H1 (cell line): Measurements from ENCODE around the gene SEL1L3.

Experiments used
- BCL11A ChIP-seq, 2 experiments: IDR thresholded peaks; one replicate each; pipeline ENCODE4 v1.6.1; 2011; ENCODE audit warnings: low read depth in 2 of 2, low read length in 2 of 2, mild to moderate bottlenecking in 2 of 2
- CHD1 ChIP-seq: IDR thresholded peaks from 2 replicates; pipeline ENCODE4 v1.6.1; 2012; ENCODE audit warnings: low read depth, low read length, improper control_type of control experiment
- CTCF ChIP-seq, 3 experiments: IDR thresholded peaks; 1 replicate in 2 of 3; 2 replicates in 1 of 3; pipeline versions ENCODE4 v1.5.1 to v1.6.1; 2011; ENCODE audit warnings: low read length in 3 of 3, mild to moderate bottlenecking in 3 of 3, inconsistent platforms in 2 of 3, low read depth in 1 of 3, moderate library complexity in 1 of 3; ENCODE audit not compliant: insufficient read depth in 1 of 3; ENCODE audit errors: control extremely low read depth in 1 of 3
- EP300 ChIP-seq, 2 experiments: IDR thresholded peaks; 1 replicate in 1 of 2; 2 replicates in 1 of 2; pipeline ENCODE4 v1.6.1; 2011 to 2012; ENCODE audit warnings: low read depth in 2 of 2, low read length in 2 of 2, mild to moderate bottlenecking in 2 of 2, borderline replicate concordance in 1 of 2, inconsistent platforms in 1 of 2, moderate library complexity in 1 of 2
- EZH2 ChIP-seq: fragments of 200-600 bp; sonication (generic); IDR thresholded peaks from 2 replicates; pipeline ENCODE4 v1.7.1; 2012; ENCODE audit warnings: low read depth, mild to moderate bottlenecking, moderate library complexity, low read length, inconsistent platforms; ENCODE audit not compliant: severe bottlenecking
- FOSL1 ChIP-seq: IDR thresholded peaks from 2 replicates; pipeline ENCODE4 v1.6.1; 2011; ENCODE audit warnings: mild to moderate bottlenecking, low read depth, low read length, moderate library complexity; ENCODE audit not compliant: insufficient read depth
- HDAC6 ChIP-seq: IDR thresholded peaks from one replicate; pipeline ENCODE4 v1.7.1; 2012; ENCODE audit warnings: low read depth, mild to moderate bottlenecking, inconsistent platforms, low read length, moderate library complexity
- JUN ChIP-seq: IDR thresholded peaks from 2 replicates; pipeline ENCODE4 v1.6.1; 2011; ENCODE audit warnings: low read depth, mild to moderate bottlenecking, improper control_type of control experiment, low read length
- JUND ChIP-seq: IDR thresholded peaks from 2 replicates; pipeline ENCODE4 v1.6.1; 2011; ENCODE audit warnings: mild to moderate bottlenecking, improper control_type of control experiment, low read length
- MAX ChIP-seq: IDR thresholded peaks from 2 replicates; pipeline ENCODE4 v1.6.1; 2012; ENCODE audit warnings: inconsistent platforms
- POLR2A ChIP-seq, 2 experiments: IDR thresholded peaks; 1 replicate in 1 of 2; 2 replicates in 1 of 2; pipeline ENCODE4 v1.6.1; 2011; ENCODE audit warnings: low read depth in 2 of 2, low read length in 2 of 2, mild to moderate bottlenecking in 2 of 2; ENCODE audit errors: control extremely low read depth in 1 of 2
- TAF1 ChIP-seq: IDR thresholded peaks from 2 replicates; pipeline ENCODE4 v1.6.1; 2011; ENCODE audit warnings: mild to moderate bottlenecking, low read depth, low read length
- ZNF274 ChIP-seq: IDR thresholded peaks from 2 replicates; pipeline ENCODE4 v1.7.0; 2012; ENCODE audit warnings: low read length, borderline replicate concordance; ENCODE audit errors: extremely low read depth

- no peak for TF ChIP-seq POLR2A (IDR thresholded peaks at IDR 0.05; ENCODE audit: control extremely low read depth in 1 of 2, low read depth in 2 of 2, low read length in 2 of 2)
- no peak for TF ChIP-seq MAX
- TF ChIP-seq BCL11A (IDR thresholded peaks at IDR 0.05; ENCODE audit: low read depth in 2 of 2, low read length in 2 of 2) = no peak
- no peak for TF ChIP-seq EP300 (IDR thresholded peaks at IDR 0.05; ENCODE audit: borderline replicate concordance in 1 of 2, low read depth in 2 of 2, low read length in 2 of 2)
- TF ChIP-seq EZH2 = no peak
- TF ChIP-seq JUND = no peak
- TF ChIP-seq TAF1 = no peak
- no peak for TF ChIP-seq CTCF (IDR thresholded peaks at IDR 0.05; ENCODE audit: control extremely low read depth in 1 of 3, insufficient read depth in 1 of 3, low read depth in 1 of 3, low read length in 3 of 3)
- no peak for TF ChIP-seq ZNF274
- no peak for TF ChIP-seq CHD1
- TF ChIP-seq HDAC6 = no peak
- no peak for TF ChIP-seq FOSL1
- TF ChIP-seq JUN = no peak
Observed at GRCh38 chr4:25816591-25817058, 46.2 kb downstream of the SEL1L3 start.
